Gastrocnemius medialis (tissue), 4 donors: ENCODE results near the gene PRR5L.

Source experiments
- CTCF ChIP-seq, 5 experiments: fragments of 450-650 bp in 3 of 5; fragments of 200-600 bp in 2 of 5; sonication (generic) in 2 of 5; IDR thresholded peaks in 4 of 5; conservative IDR thresholded peaks in 1 of 5; 1 replicate in 4 of 5; 2 replicates in 1 of 5; pipeline ENCODE4 v1.5.1; 2016 to 2019; ENCODE audit warnings: antibody characterized with exemption in 5 of 5, mild to moderate bottlenecking in 3 of 5, moderate library complexity in 3 of 5
- POLR2A ChIP-seq, 2 donors: fragments of 450-650 bp; IDR thresholded peaks; one replicate each; pipeline ENCODE4 v1.6.1; 2017; ENCODE audit warnings: antibody characterized with exemption in 2 of 2, mild to moderate bottlenecking in 2 of 2, moderate library complexity in 2 of 2

- no peak for TF ChIP-seq CTCF (IDR thresholded peaks at IDR 0.05 in 4 of 5, conservative IDR thresholded peaks at IDR 0.05 in 1 of 5)
- no peak for TF ChIP-seq POLR2A (IDR thresholded peaks at IDR 0.05)
Measured at GRCh38 chr11:36295926-36296325, at the start of gene PRR5L.
